ENCODE measurements around the gene FAM193B. TPM values are rescaled to one million over a fixed set of nuclear protein-coding genes. Genes with fewer than 3 reads are reported as not detected.

The FAM193B gene
- polyA plus RNA-seq (2013, experiment 1 of 2), result 46.4 TPM
- 37.8 TPM for polyA plus RNA-seq (2013, experiment 2 of 2)

DNA sequence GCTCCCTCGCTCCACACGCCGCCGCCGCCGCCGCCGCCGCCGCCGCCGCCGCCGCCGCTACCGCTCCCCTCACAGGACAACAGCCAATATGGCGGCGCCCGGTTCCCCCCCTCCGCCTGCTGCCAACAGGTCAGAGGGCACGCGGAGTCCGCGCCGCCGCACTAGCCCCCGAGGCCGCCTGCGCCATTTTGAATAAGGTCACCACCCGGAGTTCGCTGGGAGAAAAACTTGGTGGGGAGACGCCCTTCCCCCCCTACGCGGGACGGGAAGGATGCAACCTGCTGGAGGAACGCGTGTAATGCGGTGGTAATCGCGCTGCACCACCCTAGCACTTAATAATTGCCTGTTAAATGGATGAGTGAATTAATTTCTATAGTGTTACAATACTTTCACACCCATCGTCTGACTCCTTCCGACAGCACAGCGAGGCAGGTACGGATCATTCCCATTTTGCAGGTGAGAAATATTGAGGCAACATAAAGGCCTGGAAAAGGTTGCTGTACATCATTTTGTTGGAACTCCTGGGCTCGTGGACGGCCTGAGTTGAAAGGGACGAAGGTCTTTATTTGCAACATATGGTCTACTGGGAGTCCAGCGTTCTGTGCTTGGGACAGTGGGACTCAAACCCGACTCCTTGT lies at the start of gene FAM193B:
TSS of gene FAM193B (minus strand) at position 90 of the 638 bp plus-strand sequence. CDS start 105 bp downstream, outside the sequence.
- H3K27me3 ChIP-seq (ENCODE audit: insufficient read depth, low read length), result no peaks in the 10 kb centered on the region
- peak within 1 kb of the TSS; percentile 91 for H3K4me3 ChIP-seq (ENCODE audit: low read length)
- H3K27ac ChIP-seq (ENCODE audit: low read depth, low read length), result peak within 1 kb of the TSS; percentile 69
- H3K9ac ChIP-seq (ENCODE audit: low read depth, low read length), result peak within 1 kb of the TSS; percentile 77
- no peaks in the 10 kb centered on the region for H3K9me3 ChIP-seq (ENCODE audit: insufficient read depth, low read depth, low read length)
- peaks cover 29% of the 10 kb centered on the region for H3K36me3 ChIP-seq (ENCODE audit: insufficient read depth, low read length)
- 16% methylated on average over 42 of the region's 49 CpGs for WGBS
- H3K4me1 ChIP-seq (ENCODE audit: insufficient read depth, low read length), result 0 out of 2 replicates have a peak, but pooled peaks cover 3% of the 10 kb centered on the region

DNA sequence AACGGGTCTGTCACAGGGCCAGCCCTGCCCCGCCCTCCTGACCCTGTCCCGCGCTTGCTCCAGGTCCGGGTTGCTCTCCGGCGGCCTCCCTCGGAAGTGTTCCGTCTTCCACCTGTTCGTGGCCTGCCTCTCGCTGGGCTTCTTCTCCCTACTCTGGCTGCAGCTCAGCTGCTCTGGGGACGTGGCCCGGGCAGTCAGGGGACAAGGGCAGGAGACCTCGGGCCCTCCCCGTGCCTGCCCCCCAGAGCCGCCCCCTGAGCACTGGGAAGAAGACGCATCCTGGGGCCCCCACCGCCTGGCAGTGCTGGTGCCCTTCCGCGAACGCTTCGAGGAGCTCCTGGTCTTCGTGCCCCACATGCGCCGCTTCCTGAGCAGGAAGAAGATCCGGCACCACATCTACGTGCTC lies 49.8 kb upstream of the FAM193B start:
- Histone ChIP-seq H3K27me3 (ENCODE audit: insufficient read depth, low read length) (no peaks in the 10 kb centered on the region), H3K4me3 (ENCODE audit: low read length) (no peak overlapping the region), H3K36me3 (ENCODE audit: insufficient read depth, low read length) (peaks cover 10% of the 10 kb centered on the region), H3K9ac (ENCODE audit: low read depth, low read length) (no peak overlapping the region), H3K9me3 (ENCODE audit: insufficient read depth, low read depth, low read length) (no peaks in the 10 kb centered on the region), H3K27ac (ENCODE audit: low read depth, low read length) (no peak overlapping the region), H3K4me1 (ENCODE audit: insufficient read depth, low read length) (peaks cover 4% of the 10 kb centered on the region)
- WGBS, result 93% methylated on average over 27 of the region's 27 CpGs

DNA sequence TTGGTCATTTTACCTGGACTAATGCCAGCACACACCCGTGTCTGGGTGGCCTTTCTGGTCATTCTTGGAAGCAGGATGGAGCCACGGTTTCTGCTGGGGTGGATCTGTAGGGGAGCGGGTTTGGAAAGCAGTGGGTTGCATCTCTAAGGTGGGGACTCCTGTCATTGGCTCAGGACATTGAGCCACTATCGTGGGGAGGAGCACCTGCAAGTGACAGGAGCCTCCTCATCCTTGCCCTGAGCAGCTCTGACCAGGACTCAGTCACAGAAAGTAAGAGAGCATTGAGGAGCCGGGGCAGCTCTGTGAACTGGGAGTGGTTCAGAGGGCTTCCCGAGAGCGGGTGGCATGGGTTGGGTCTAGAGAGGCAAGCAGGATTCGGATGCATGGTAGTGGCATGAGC lies 49.3 kb upstream of the FAM193B start:
- H3K36me3 ChIP-seq (ENCODE audit: insufficient read depth, low read length), result peaks cover 10% of the 10 kb centered on the region
- no peak overlapping the region for H3K4me3 ChIP-seq (ENCODE audit: low read length)
- peaks cover 4% of the 10 kb centered on the region for H3K4me1 ChIP-seq (ENCODE audit: insufficient read depth, low read length)
- peaks cover under 1% of the 10 kb centered on the region; the same call in 1 of the 2 replicates for H3K27me3 ChIP-seq (ENCODE audit: insufficient read depth, low read length)
- no peaks in the 10 kb centered on the region for H3K9me3 ChIP-seq (ENCODE audit: insufficient read depth, low read depth, low read length)
- H3K9ac ChIP-seq (ENCODE audit: low read depth, low read length), result no peak overlapping the region
- H3K27ac ChIP-seq (ENCODE audit: low read depth, low read length), result no peak overlapping the region
- WGBS, result 89% methylated on average over 8 of the region's 8 CpGs

DNA sequence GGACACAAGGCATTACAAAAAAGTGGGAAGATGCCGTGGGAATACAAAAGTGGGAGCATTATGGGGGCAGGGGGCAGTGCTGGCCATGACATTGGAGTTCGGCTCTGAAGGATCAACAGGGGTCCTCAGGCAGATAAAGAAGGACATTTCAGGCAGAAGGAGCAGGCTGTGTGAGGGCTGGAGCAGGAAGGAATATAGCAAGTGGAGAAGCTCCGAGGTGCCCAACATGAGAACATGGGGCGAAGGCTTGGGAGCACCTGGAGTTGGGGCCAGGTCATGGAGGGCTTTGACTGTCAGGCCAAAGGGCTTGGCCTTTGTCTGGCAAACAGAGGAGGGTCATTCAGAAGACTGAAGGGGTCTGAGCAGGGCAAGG lies 48.1 kb upstream of the FAM193B start:
- Histone ChIP-seq H3K4me3 (ENCODE audit: low read length) (no peak overlapping the region), H3K27me3 (ENCODE audit: insufficient read depth, low read length) (peaks cover 4% of the 10 kb centered on the region; the same call in 1 of the 2 replicates), H3K36me3 (ENCODE audit: insufficient read depth, low read length) (peaks cover 10% of the 10 kb centered on the region), H3K27ac (ENCODE audit: low read depth, low read length) (no peak overlapping the region), H3K9me3 (ENCODE audit: insufficient read depth, low read depth, low read length) (no peaks in the 10 kb centered on the region), H3K4me1 (ENCODE audit: insufficient read depth, low read length) (no peaks in the 10 kb centered on the region; the same call in 1 of the 2 replicates), H3K9ac (ENCODE audit: low read depth, low read length) (no peak overlapping the region)
- WGBS, result 93% methylated on average over 4 of the region's 4 CpGs

DNA sequence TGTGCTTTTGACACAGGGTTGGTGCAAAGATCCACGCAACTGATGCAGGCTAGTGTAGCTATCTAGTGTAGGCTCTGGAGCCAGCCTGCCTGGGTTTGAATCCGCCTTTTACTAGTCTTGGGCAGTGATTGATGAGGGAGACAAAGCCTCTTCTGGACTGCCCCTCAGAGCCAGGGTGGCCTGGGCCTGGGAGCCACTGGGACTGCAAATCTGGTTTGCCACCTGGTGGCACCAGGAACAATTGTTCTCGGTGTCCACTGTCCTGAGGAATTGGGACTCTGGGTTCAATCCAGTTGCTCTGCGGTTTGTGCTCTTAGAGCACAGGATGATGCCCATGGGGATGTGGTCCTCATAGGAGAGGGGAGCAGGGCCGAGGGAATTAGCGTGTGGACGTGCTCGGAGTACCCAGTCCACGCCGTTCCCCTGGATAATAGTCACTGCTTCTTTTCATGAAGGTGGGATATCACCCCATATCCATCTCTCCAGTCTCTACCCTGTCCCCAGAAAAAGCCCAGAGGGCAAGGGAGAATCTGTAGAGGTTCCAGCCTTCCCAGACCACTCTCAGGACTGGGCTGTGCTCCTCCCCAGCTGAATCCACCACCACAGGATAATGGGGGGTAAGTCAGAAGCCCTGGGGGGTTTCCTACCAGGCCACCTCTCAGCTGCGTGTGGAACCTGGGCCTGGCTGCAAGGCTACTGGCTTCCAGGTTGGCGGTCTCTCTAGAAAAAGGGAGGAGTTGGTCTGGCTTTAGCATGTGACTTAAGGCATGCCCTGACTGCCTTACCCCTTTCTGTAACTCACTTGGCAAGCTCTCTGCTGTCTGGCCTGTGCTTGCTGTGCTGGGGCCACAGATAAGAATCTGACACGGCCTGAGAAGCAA lies 47.5 kb upstream of the FAM193B start:
- H3K36me3 ChIP-seq (ENCODE audit: insufficient read depth, low read length), result peaks cover 11% of the 10 kb centered on the region
- H3K9me3 ChIP-seq (ENCODE audit: insufficient read depth, low read depth, low read length), result no peaks in the 10 kb centered on the region
- no peaks in the 10 kb centered on the region; the same call in 1 of the 2 replicates for H3K4me1 ChIP-seq (ENCODE audit: insufficient read depth, low read length)
- H3K27ac ChIP-seq (ENCODE audit: low read depth, low read length), result no peak overlapping the region
- H3K27me3 ChIP-seq (ENCODE audit: insufficient read depth, low read length), result peaks cover 4% of the 10 kb centered on the region; the same call in 1 of the 2 replicates
- H3K4me3 ChIP-seq (ENCODE audit: low read length), result no peak overlapping the region
- no peak overlapping the region for H3K9ac ChIP-seq (ENCODE audit: low read depth, low read length)
- WGBS, result 94% methylated on average over 13 of the region's 13 CpGs

- no peaks in the 10 kb centered on the region for H3K9me3 ChIP-seq (ENCODE audit: insufficient read depth, low read depth, low read length)
- no peak overlapping the region for H3K27ac ChIP-seq (ENCODE audit: low read depth, low read length)
- peak overlapping the region; percentile 90 for H3K4me3 ChIP-seq (ENCODE audit: low read length)
- H3K4me1 ChIP-seq (ENCODE audit: insufficient read depth, low read length), result no peaks in the 10 kb centered on the region; the same call in 1 of the 2 replicates
- peak overlapping the region; percentile 86 for H3K9ac ChIP-seq (ENCODE audit: low read depth, low read length)
- 92% methylated on average over 11 of the region's 11 CpGs for WGBS
- peaks cover 4% of the 10 kb centered on the region; the same call in 1 of the 2 replicates for H3K27me3 ChIP-seq (ENCODE audit: insufficient read depth, low read length)
- peaks cover 18% of the 10 kb centered on the region for H3K36me3 ChIP-seq (ENCODE audit: insufficient read depth, low read length)
Observed at GRCh38 chr5:177601126-177601525, 46.8 kb upstream of the FAM193B start.

DNA sequence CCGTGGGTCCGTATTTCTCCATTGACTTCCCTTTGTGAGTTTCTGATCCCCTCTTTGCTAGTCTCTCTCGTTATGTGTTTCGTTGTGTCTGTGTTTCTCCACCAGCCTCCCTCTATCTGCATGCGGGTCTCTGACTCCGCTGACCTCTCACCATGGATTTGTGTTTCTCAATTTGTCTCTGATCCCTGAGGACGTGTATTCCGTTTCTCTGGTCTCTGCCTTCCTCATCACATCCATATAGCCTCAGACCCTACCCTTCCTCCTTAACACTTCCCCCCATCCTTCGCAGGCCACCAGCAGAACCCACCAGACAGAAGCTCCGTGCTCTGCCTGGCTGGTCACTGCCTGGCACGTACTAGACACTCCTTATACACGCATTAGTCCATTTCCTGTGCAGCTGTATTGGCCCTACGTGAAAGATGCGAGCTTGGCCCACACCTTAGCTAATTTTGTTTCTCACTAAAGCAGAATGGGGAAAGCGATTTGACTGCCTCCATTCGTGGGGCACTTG lies 46.2 kb upstream of the FAM193B start:
- WGBS, result 20% methylated on average over 16 of the region's 16 CpGs
- H3K36me3 ChIP-seq (ENCODE audit: insufficient read depth, low read length), result peaks cover 21% of the 10 kb centered on the region
- peak overlapping the region; percentile 86 for H3K9ac ChIP-seq (ENCODE audit: low read depth, low read length)
- H3K27me3 ChIP-seq (ENCODE audit: insufficient read depth, low read length), result peaks cover 4% of the 10 kb centered on the region; the same call in 1 of the 2 replicates
- H3K4me1 ChIP-seq (ENCODE audit: insufficient read depth, low read length), result no peaks in the 10 kb centered on the region; the same call in 1 of the 2 replicates
- H3K27ac ChIP-seq (ENCODE audit: low read depth, low read length), result no peak overlapping the region
- peak overlapping the region; percentile 90 for H3K4me3 ChIP-seq (ENCODE audit: low read length)
- H3K9me3 ChIP-seq (ENCODE audit: insufficient read depth, low read depth, low read length), result no peaks in the 10 kb centered on the region

- peak within 1 kb of the TSS; percentile 17; the same call in 1 of the 2 replicates for H3K27ac ChIP-seq (ENCODE audit: low read depth, low read length)
- under 1% methylated on average over 86 of the region's 86 CpGs for WGBS
- H3K27me3 ChIP-seq (ENCODE audit: insufficient read depth, low read length), result peaks cover 4% of the 10 kb centered on the region; the same call in 1 of the 2 replicates
Observed at GRCh38 chr5:177599731-177600507, 45.6 kb upstream of the FAM193B start, which contains the start of gene B4GALT7. TSS of gene B4GALT7 (plus strand) at chr5:177600132. CDS start at chr5:177600211, 79 bp downstream.

DNA sequence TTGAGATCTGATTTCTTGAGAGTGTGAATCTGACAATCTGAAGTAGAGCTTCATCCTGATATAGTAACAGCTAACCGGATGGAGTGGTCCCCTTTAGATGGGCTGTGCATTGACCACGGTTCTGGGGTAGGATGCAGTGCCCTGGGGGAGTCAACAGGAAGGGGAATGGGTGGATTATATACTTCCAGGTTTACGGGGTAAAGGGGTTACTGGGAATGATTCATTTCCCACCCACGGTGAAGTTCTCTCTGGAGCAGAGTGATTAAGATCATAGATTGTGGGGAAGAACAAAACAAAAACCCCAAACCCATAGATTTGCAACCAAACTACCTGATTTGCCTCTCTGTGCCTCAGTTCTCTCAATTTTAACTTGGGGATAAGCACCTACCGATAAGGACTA lies 44.1 kb upstream of the FAM193B start:
- H3K27me3 ChIP-seq (ENCODE audit: insufficient read depth, low read length), result peaks cover 4% of the 10 kb centered on the region; the same call in 1 of the 2 replicates
- WGBS, result 61% methylated on average over 4 of the region's 5 CpGs
- no peak overlapping the region for H3K27ac ChIP-seq (ENCODE audit: low read depth, low read length)
- no peaks in the 10 kb centered on the region; the same call in 1 of the 2 replicates for H3K4me1 ChIP-seq (ENCODE audit: insufficient read depth, low read length)
- H3K9me3 ChIP-seq (ENCODE audit: insufficient read depth, low read depth, low read length), result no peaks in the 10 kb centered on the region
- peaks cover 35% of the 10 kb centered on the region for H3K36me3 ChIP-seq (ENCODE audit: insufficient read depth, low read length)
- H3K4me3 ChIP-seq (ENCODE audit: low read length), result no peak overlapping the region
- H3K9ac ChIP-seq (ENCODE audit: low read depth, low read length), result no peak overlapping the region

More at GRCh38 chr5:177599731-177600507, 45.6 kb upstream of the FAM193B start, which contains the start of gene B4GALT7:
- peak within 1 kb of the TSS; percentile 90 for H3K4me3 ChIP-seq (ENCODE audit: low read length)
- H3K4me1 ChIP-seq (ENCODE audit: insufficient read depth, low read length), result no peaks in the 10 kb centered on the region; the same call in 1 of the 2 replicates
- H3K9ac ChIP-seq (ENCODE audit: low read depth, low read length), result peak within 1 kb of the TSS; percentile 86
- H3K9me3 ChIP-seq (ENCODE audit: insufficient read depth, low read depth, low read length), result no peaks in the 10 kb centered on the region
- peaks cover 21% of the 10 kb centered on the region for H3K36me3 ChIP-seq (ENCODE audit: insufficient read depth, low read length)

GRCh38 chr5:177596775-177597238 lies 42.4 kb upstream of the FAM193B start:
- Histone ChIP-seq H3K4me3 (ENCODE audit: low read length) (no peak overlapping the region), H3K36me3 (ENCODE audit: insufficient read depth, low read length) (peaks cover 38% of the 10 kb centered on the region), H3K9ac (ENCODE audit: low read depth, low read length) (no peak overlapping the region), H3K9me3 (ENCODE audit: insufficient read depth, low read depth, low read length) (no peaks in the 10 kb centered on the region), H3K27ac (ENCODE audit: low read depth, low read length) (no peak overlapping the region), H3K4me1 (ENCODE audit: insufficient read depth, low read length) (peaks cover 4% of the 10 kb centered on the region; the same call in 1 of the 2 replicates), H3K27me3 (ENCODE audit: insufficient read depth, low read length) (peaks cover 4% of the 10 kb centered on the region; the same call in 1 of the 2 replicates)
- WGBS, result 93% methylated on average over 2 of the region's 2 CpGs
